ENCODE data around the gene SLIT3.

The SLIT3 gene

DNA sequence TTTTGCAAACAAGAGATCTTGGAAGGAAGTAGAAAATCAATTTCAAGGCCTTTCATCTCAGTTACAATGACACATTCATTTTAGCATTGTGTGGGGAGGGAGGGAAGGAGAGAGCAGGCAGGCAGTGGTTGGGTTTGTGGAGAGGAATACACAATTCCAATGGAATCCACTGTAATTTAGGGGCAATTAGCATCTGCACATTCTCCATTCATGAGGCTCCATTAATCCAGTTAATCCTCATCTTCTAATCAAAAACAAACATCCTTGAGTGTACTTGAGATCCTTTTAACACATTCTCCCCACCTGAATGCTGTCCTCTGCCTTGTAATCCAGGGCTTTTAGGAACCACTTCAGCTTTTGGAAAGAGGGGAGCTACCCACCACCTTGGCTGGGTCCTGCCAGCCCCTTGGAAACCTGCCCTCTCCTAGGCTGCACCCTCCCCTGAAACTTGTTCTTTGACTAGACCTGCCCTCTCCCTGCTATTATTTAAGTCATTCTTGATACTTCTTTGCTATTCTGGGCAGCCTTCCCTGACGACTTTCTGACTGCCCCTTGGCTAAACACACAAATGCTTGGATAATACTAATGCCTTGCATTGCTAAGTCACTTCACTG is 271.2 kb downstream of the SLIT3 start:
- TF ChIP-seq, protein P1, sequence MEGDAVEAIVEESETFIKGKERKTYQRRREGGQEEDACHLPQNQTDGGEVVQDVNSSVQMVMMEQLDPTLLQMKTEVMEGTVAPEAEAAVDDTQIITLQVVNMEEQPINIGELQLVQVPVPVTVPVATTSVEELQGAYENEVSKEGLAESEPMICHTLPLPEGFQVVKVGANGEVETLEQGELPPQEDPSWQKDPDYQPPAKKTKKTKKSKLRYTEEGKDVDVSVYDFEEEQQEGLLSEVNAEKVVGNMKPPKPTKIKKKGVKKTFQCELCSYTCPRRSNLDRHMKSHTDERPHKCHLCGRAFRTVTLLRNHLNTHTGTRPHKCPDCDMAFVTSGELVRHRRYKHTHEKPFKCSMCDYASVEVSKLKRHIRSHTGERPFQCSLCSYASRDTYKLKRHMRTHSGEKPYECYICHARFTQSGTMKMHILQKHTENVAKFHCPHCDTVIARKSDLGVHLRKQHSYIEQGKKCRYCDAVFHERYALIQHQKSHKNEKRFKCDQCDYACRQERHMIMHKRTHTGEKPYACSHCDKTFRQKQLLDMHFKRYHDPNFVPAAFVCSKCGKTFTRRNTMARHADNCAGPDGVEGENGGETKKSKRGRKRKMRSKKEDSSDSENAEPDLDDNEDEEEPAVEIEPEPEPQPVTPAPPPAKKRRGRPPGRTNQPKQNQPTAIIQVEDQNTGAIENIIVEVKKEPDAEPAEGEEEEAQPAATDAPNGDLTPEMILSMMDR (IDR thresholded peaks at IDR 0.05; ENCODE audit: control insufficient read depth, extremely low read depth, insufficient read depth) = no peak
- no peak for DNase-seq (ENCODE audit: low read depth)
- H3K4me3 ChIP-seq (ENCODE audit: low read depth, low read length) = no peak overlapping the region

DNA sequence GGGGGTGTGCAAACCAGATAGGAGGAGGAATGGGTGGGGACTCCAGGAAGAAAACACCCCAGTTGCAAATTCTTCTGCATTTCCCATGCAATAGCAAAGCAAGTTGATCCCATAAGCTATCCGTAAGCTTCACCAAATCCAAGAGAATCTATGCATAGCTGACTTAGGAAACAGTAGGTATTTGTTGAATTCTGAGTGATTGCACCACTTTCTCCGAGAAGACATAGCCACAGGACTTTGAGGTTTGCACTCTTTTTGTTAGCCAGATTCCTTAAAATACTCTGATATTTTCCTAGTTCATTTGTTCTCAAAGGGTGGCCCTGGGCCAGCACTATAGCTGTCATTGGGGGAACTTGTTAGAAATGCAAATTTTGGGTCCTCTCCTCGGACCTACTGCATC is 271.9 kb downstream of the SLIT3 start:
- TF ChIP-seq, protein P1 (IDR thresholded peaks at IDR 0.05; ENCODE audit: control insufficient read depth, extremely low read depth, insufficient read depth) = no peak
- H3K4me3 ChIP-seq (ENCODE audit: low read depth, low read length) = no peak overlapping the region
- no peak for DNase-seq (ENCODE audit: low read depth)

DNA sequence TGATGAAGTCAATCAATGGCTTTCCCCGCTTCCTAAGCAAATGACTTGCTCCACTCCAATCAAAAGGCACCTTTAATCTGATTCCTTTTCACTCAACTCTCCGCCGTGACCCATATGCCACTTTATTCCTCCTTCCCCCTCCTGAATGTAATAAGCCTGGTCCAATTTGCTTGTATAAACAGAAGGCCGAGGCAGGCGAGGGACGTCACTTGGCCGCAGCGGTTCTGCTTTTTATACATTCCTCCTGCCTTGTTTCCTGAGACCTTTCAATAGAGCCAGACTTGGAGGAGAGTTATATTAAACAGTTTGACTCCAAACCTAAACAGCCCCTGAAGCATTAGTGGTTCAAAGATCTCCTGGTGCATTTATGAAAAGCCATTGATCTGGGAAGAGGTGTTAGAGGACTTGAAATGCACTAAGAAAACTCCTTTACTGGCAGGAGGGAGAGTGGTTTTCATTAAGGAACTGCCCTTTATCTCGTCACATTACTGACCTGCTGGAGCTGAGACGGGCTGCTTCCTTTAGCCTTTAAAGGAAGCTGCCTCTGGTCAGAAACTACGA is 273.4 kb downstream of the SLIT3 start:
- TF ChIP-seq, protein P1 (IDR thresholded peaks at IDR 0.05; ENCODE audit: control insufficient read depth, extremely low read depth, insufficient read depth) = no peak
- H3K4me3 ChIP-seq (ENCODE audit: low read depth, low read length) = no peak overlapping the region
- DNase-seq (ENCODE audit: low read depth) = no peak

DNA sequence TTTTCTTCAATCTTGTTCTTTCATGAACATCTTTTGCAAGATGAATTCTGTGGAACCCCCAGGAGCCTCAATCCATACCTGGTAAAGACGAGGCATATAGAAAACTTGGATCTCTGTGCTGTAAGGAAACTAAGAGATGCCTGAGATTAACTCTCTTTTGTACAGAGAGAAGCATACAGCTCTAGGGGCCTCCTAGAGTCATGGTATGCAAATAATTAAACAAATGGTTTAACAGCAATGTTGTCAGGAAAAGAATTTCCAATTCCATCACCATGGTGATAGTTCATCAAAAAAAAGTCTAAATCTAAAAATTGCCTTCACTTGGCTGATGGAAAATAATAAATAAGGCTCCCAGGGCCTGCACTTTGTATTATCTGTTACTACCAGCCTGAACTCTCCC is 275.4 kb downstream of the SLIT3 start:
- no peak overlapping the region for H3K4me3 ChIP-seq (ENCODE audit: low read depth, low read length)
- no peak for DNase-seq (ENCODE audit: low read depth)
- TF ChIP-seq, protein P1 (IDR thresholded peaks at IDR 0.05; ENCODE audit: control insufficient read depth, extremely low read depth, insufficient read depth) = no peak

DNA sequence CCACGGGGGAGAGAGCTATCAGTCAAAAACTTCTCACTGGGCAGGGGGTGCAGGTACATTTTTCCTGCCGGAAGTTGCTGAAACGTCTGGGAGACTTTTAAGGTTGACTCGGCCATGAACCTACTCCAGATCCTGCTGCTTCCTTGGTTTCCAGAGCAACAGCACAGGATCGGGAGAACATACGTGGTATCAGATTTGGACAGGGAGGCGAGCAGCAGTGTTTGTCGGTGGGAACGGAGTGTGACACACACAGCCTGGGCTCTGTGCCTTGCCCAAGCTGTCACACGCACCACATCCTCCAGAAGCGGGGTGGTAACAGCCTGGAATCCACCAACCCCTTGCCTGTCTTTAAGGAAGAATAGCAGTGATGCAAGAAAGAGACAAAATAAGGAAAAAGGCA is 276.5 kb downstream of the SLIT3 start:
- DNase-seq (ENCODE audit: low read depth) = no peak
- H3K4me3 ChIP-seq (ENCODE audit: low read depth, low read length) = no peak overlapping the region
- TF ChIP-seq, protein P1 (IDR thresholded peaks at IDR 0.05; ENCODE audit: control insufficient read depth, extremely low read depth, insufficient read depth) = no peak

DNA sequence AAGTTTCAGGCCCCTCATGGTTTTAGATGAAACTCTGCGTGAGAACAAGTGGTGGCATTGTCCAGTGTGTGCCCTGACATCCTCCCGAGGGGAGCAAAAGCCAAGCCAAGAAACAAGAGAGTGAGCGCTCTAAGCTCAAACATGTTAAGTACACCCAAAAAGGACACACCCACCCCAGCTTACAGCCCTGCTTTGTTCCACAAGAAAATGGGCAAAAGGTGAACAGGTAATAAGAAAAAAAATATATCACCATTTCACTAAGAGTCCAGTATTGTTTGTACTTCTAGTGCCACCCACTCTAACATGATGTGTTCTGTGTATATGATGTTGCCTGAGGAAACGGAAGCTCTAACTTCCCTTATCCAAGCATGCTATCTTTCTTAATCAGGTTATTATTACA is 278.2 kb downstream of the SLIT3 start:
- H3K4me3 ChIP-seq (ENCODE audit: low read depth, low read length) = no peak overlapping the region
- TF ChIP-seq, protein P1 (IDR thresholded peaks at IDR 0.05; ENCODE audit: control insufficient read depth, extremely low read depth, insufficient read depth) = no peak

DNA sequence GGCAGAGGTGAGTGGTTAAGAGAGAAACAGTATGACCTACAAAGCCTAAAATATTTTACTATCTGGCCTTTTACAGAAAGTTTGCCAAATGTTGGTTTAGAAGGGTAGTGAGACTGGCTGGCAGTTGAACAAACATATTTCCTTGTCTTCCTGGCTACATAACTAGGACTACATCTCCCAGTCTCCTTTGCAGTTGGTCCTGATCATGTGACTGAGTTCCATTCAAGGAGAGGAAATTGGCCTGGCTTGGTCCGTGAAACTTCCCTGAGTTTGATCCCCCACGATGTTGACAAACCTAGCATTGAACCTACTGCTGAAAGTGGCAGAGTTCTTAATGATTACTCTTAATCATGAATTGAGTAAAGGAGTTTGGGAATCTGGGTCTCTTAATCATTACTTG is 280.8 kb downstream of the SLIT3 start:
- DNase-seq (ENCODE audit: low read depth) = peak; percentile 53

More for the DNA sequence above, 278.2 kb downstream of the SLIT3 start:
- no peak for DNase-seq (ENCODE audit: low read depth)

More for the DNA sequence above, 280.8 kb downstream of the SLIT3 start:
- TF ChIP-seq, protein P1 (IDR thresholded peaks at IDR 0.05; ENCODE audit: control insufficient read depth, extremely low read depth, insufficient read depth) = no peak
- H3K4me3 ChIP-seq (ENCODE audit: low read depth, low read length) = no peak overlapping the region
